ENCODE measurements around the gene LNPEP. TPM values are rescaled to one million over a fixed set of nuclear protein-coding genes. Genes with fewer than 3 reads are reported as not detected.

LNPEP gene
- total RNA-seq, 1 donor from 2014 or later, result 36.3 TPM

- no peak overlapping the region for H3K4me3 Mint-ChIP-seq (ENCODE audit: unreplicated experiment)
- H3K27ac Mint-ChIP-seq (ENCODE audit: unreplicated experiment), result no peak overlapping the region
- Histone ChIP-seq H4K20me1 (ENCODE audit: insufficient read depth, low read length) (no peaks in the 10 kb centered on the region), H3K79me2 (ENCODE audit: insufficient read depth, low read length) (no peaks in the 10 kb centered on the region), H3K4me2 (ENCODE audit: low read length) (no peak overlapping the region), H3K4me1 (ENCODE audit: insufficient read depth, low read length) (no peaks in the 10 kb centered on the region), H3K27me3 (ENCODE audit: insufficient read depth, low read length) (no peaks in the 10 kb centered on the region), H3K36me3 (ENCODE audit: insufficient read depth, low read length) (peaks cover 3% of the 10 kb centered on the region), H2AFZ (ENCODE audit: low read depth, low read length) (no peak overlapping the region), H3K27ac (ENCODE audit: low read depth, low read length) (no peak overlapping the region), H3K9ac (ENCODE audit: low read length) (no peak overlapping the region), H3K4me3 (ENCODE audit: insufficient read depth, low read depth, low read length) (no peak overlapping the region), H3K9me3 (ENCODE audit: insufficient read depth, low read depth, low read length) (no peaks in the 10 kb centered on the region)
- peaks cover 3% of the 10 kb centered on the region for H3K4me1 Mint-ChIP-seq (ENCODE audit: low read depth, unreplicated experiment)
- no peaks in the 10 kb centered on the region for H3K9me3 Mint-ChIP-seq (ENCODE audit: unreplicated experiment)
- TF ChIP-seq CTCF (IDR thresholded peaks at IDR 0.05; ENCODE audit: insufficient read depth, low read depth, low read length), result no peak
- TF ChIP-seq EZH2 (IDR thresholded peaks at IDR 0.05; ENCODE audit: insufficient read depth, low read length), result no peak
- H3K27me3 Mint-ChIP-seq (ENCODE audit: low read depth, unreplicated experiment), result no peaks in the 10 kb centered on the region
- no peak for FAIRE-seq
- H3K36me3 Mint-ChIP-seq (ENCODE audit: low read depth, unreplicated experiment), result peaks cover 6% of the 10 kb centered on the region
- no peak for DNase-seq (ENCODE audit: low read depth)
Measured at GRCh38 chr5:96904054-96904931, 31.6 kb upstream of the LNPEP start.

GRCh38 chr5:96905864-96906263 lies 30.0 kb upstream of the LNPEP start:
- DNase-seq (ENCODE audit: low read depth) (no peak), FAIRE-seq (no peak)
- Histone ChIP-seq H4K20me1 (ENCODE audit: insufficient read depth, low read length) (no peaks in the 10 kb centered on the region), H3K4me2 (ENCODE audit: low read length) (no peak overlapping the region), H3K27me3 (ENCODE audit: insufficient read depth, low read length) (no peaks in the 10 kb centered on the region), H3K36me3 (ENCODE audit: insufficient read depth, low read length) (peaks cover 6% of the 10 kb centered on the region), H3K4me3 (ENCODE audit: insufficient read depth, low read depth, low read length) (no peak overlapping the region), H3K79me2 (ENCODE audit: insufficient read depth, low read length) (no peaks in the 10 kb centered on the region), H3K4me1 (ENCODE audit: insufficient read depth, low read length) (no peaks in the 10 kb centered on the region), H3K9ac (ENCODE audit: low read length) (no peak overlapping the region), H3K9me3 (ENCODE audit: insufficient read depth, low read depth, low read length) (no peaks in the 10 kb centered on the region), H3K27ac (ENCODE audit: low read depth, low read length) (no peak overlapping the region), H2AFZ (ENCODE audit: low read depth, low read length) (no peak overlapping the region)
- H3K36me3 Mint-ChIP-seq (ENCODE audit: low read depth, unreplicated experiment), result peaks cover 3% of the 10 kb centered on the region
- H3K4me3 Mint-ChIP-seq (ENCODE audit: unreplicated experiment), result no peak overlapping the region
- peaks cover 3% of the 10 kb centered on the region for H3K4me1 Mint-ChIP-seq (ENCODE audit: low read depth, unreplicated experiment)
- H3K27me3 Mint-ChIP-seq (ENCODE audit: low read depth, unreplicated experiment), result no peaks in the 10 kb centered on the region
- TF ChIP-seq CTCF (IDR thresholded peaks at IDR 0.05; ENCODE audit: insufficient read depth, low read depth, low read length) (no peak), EZH2 (IDR thresholded peaks at IDR 0.05; ENCODE audit: insufficient read depth, low read length) (no peak)
- no peak overlapping the region for H3K27ac Mint-ChIP-seq (ENCODE audit: unreplicated experiment)
- no peaks in the 10 kb centered on the region for H3K9me3 Mint-ChIP-seq (ENCODE audit: unreplicated experiment)

- H3K9me3 Mint-ChIP-seq (ENCODE audit: unreplicated experiment), result no peaks in the 10 kb centered on the region
- no peaks in the 10 kb centered on the region for H4K20me1 ChIP-seq (ENCODE audit: insufficient read depth, low read length)
- H3K27me3 Mint-ChIP-seq (ENCODE audit: low read depth, unreplicated experiment), result no peaks in the 10 kb centered on the region
- no peak for FAIRE-seq
- no peak for TF ChIP-seq EZH2 (IDR thresholded peaks at IDR 0.05; ENCODE audit: insufficient read depth, low read length)
- no peak for TF ChIP-seq CTCF (IDR thresholded peaks at IDR 0.05; ENCODE audit: insufficient read depth, low read depth, low read length)
- H3K27ac ChIP-seq (ENCODE audit: low read depth, low read length), result no peak overlapping the region
- H3K4me1 ChIP-seq (ENCODE audit: insufficient read depth, low read length), result no peaks in the 10 kb centered on the region
- DNase-seq (ENCODE audit: low read depth), result peak; percentile 41
- no peak overlapping the region for H3K4me3 ChIP-seq (ENCODE audit: insufficient read depth, low read depth, low read length)
- H3K9me3 ChIP-seq (ENCODE audit: insufficient read depth, low read depth, low read length), result no peaks in the 10 kb centered on the region
- H3K4me2 ChIP-seq (ENCODE audit: low read length), result no peak overlapping the region
- no peaks in the 10 kb centered on the region for H3K79me2 ChIP-seq (ENCODE audit: insufficient read depth, low read length)
- no peaks in the 10 kb centered on the region for H3K36me3 Mint-ChIP-seq (ENCODE audit: low read depth, unreplicated experiment)
- H3K9ac ChIP-seq (ENCODE audit: low read length), result no peak overlapping the region
- peaks cover 3% of the 10 kb centered on the region for H3K4me1 Mint-ChIP-seq (ENCODE audit: low read depth, unreplicated experiment)
- H2AFZ ChIP-seq (ENCODE audit: low read depth, low read length), result no peak overlapping the region
- no peak overlapping the region for H3K4me3 Mint-ChIP-seq (ENCODE audit: unreplicated experiment)
- no peaks in the 10 kb centered on the region for H3K27me3 ChIP-seq (ENCODE audit: insufficient read depth, low read length)
- H3K27ac Mint-ChIP-seq (ENCODE audit: unreplicated experiment), result no peak overlapping the region
- peaks cover 3% of the 10 kb centered on the region for H3K36me3 ChIP-seq (ENCODE audit: insufficient read depth, low read length)
Measured at GRCh38 chr5:96909003-96909402, 26.9 kb upstream of the LNPEP start.

Data from astrocyte (in vitro differentiated cells and primary cell).